BE2C (cell line): ENCODE results near the gene TTC28.

Experiments used
- DNase-seq: peaks from one replicate; pipeline ENCODE4 v3.0.0-alpha.2; 2020
- H3K27me3 ChIP-seq: fragments of 250-450 bp; sonication (Bioruptor Pico); 2 replicates; pipeline ENCODE4 v1.5.1; 2020; ENCODE audit warnings: mild to moderate bottlenecking
- H3K36me3 ChIP-seq: fragments of 250-450 bp; sonication (Bioruptor Pico); 2 replicates; pipeline ENCODE4 v1.5.1; 2020; ENCODE audit warnings: mild to moderate bottlenecking
- H3K4me1 ChIP-seq: fragments of 250-450 bp; sonication (Bioruptor Pico); 2 replicates; pipeline ENCODE4 v1.5.1; 2020
- H3K4me3 ChIP-seq: 2 replicates; pipeline ENCODE4 v1.5.1; 2011; ENCODE audit warnings: low read depth, low read length
- H3K9me3 ChIP-seq: fragments of 250-450 bp; sonication (Bioruptor Pico); 2 replicates; pipeline ENCODE4 v1.5.1; 2020
- TF ChIP-seq, protein P1 (sequence below): IDR thresholded peaks from 2 replicates; pipeline ENCODE4 v1.5.1; 2012; ENCODE audit warnings: mild to moderate bottlenecking, low read depth, low read length

The TTC28 gene

DNA sequence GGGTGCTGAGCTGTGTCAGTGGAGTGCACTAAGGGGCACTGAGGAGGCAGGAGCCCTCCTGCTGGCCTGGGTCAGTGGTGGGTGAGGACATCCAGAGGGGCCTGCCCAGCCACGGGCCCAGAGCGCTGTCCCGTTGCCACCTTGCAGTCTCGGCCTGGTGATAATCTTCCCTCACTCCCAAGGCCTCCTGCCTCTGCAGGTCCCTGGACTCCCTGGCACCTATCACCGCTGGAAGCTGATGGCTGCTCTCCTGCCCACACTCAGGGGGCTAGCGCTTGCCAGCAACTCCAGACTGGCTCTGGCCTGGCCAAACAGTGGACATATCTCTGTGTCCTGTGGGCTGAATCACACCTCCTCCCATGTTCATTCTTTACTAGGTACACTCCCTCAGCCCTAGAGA lies 674.1 kb downstream of the TTC28 start:
- Histone ChIP-seq H3K36me3 (no peaks in the 10 kb centered on the region), H3K9me3 (no peaks in the 10 kb centered on the region), H3K4me1 (peaks cover 4% of the 10 kb centered on the region), H3K27me3 (no peaks in the 10 kb centered on the region), H3K4me3 (no peak overlapping the region)
- no peak for DNase-seq
- TF ChIP-seq, protein P1, sequence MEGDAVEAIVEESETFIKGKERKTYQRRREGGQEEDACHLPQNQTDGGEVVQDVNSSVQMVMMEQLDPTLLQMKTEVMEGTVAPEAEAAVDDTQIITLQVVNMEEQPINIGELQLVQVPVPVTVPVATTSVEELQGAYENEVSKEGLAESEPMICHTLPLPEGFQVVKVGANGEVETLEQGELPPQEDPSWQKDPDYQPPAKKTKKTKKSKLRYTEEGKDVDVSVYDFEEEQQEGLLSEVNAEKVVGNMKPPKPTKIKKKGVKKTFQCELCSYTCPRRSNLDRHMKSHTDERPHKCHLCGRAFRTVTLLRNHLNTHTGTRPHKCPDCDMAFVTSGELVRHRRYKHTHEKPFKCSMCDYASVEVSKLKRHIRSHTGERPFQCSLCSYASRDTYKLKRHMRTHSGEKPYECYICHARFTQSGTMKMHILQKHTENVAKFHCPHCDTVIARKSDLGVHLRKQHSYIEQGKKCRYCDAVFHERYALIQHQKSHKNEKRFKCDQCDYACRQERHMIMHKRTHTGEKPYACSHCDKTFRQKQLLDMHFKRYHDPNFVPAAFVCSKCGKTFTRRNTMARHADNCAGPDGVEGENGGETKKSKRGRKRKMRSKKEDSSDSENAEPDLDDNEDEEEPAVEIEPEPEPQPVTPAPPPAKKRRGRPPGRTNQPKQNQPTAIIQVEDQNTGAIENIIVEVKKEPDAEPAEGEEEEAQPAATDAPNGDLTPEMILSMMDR: no peak

DNA sequence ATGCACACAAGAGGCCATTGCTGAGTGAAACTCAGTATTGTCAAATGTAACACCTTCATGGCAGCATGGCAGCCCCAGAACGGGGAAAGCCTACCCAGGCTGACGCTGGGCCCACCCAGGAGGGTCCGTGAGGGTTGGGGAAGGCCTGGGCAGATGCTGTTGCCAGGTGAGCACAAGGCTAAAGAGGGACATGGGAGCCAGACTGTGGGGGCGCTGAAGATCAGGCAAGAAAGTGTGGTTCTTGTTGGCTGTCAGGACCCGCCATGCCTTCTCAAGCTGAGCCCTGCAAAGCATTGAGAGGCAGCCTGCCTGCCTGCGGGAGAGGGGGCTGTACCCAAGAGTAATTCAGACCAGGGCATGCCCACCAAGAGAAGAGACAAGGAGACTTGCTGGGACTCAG lies 675.6 kb downstream of the TTC28 start:
- no peaks in the 10 kb centered on the region for H3K27me3 ChIP-seq
- TF ChIP-seq, protein P1: no peak
- H3K36me3 ChIP-seq: no peaks in the 10 kb centered on the region
- peaks cover 2% of the 10 kb centered on the region for H3K4me1 ChIP-seq
- DNase-seq: no peak
- no peak overlapping the region for H3K4me3 ChIP-seq
- H3K9me3 ChIP-seq: no peaks in the 10 kb centered on the region

DNA sequence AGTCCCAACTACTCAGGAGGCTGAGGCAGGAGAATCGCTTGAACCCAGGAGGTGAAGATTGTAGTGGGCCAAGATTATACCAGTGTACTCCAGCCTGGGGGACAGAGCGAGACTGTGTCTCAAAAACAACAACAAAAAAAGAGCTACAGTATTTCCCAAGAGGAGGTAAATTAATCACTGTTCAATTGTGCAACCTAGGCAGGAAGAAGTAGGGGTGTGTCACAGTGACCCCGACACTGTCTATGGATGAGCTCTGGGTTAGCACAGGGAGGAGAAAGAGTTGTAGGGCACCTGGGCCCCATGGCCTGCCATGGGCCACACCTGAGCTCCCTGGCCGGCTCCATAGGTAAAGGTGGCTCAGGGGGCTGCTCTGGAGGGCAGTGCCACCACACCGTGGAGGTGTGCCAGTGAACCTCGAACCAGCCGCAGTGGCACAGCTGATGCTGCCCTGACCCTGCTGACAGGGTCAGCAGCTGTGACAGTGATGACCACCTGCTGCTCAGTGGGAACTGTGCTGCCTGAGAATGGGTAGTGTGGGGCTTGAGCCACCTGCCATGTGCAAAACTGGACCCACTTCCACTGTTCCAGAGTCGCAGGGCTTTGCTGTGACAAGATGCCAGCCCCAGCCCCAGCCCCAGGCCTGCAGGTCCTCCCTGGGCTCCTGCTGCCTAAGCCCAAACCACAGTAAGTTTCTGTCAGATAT lies 676.6 kb downstream of the TTC28 start:
- Histone ChIP-seq H3K4me1 (no peaks in the 10 kb centered on the region), H3K9me3 (no peaks in the 10 kb centered on the region), H3K27me3 (no peaks in the 10 kb centered on the region), H3K4me3 (no peak overlapping the region), H3K36me3 (peaks cover 3% of the 10 kb centered on the region; the same call in 1 of the 2 replicates)
- DNase-seq: no peak
- TF ChIP-seq, protein P1: no peak

DNA sequence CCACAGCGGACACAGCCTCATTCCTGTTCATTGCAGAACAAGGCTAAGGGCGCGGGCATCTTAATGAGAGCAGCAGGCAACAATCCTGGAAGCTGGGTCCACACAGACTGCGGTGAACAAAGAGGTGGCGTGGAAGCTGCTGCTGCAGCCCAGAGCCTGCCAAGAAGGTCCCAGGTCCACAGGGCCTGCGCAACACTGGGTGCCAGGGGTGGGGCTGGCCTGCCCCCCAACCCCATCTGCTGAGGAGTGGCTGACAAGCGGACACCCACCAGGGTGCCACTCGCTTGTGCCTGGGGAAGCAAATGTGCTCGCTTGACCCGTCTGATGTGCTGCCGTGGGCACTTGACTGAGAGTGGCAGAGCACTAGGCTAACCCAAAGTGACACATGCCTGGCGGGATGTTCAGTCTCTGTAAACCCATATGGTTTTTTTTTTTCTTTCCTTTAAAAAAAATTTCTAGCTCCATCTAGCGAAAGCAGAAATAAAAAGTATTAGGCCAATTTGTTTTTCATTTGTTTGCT lies 677.4 kb downstream of the TTC28 start:
- peaks cover 4% of the 10 kb centered on the region; the same call in 1 of the 2 replicates for H3K36me3 ChIP-seq
- no peaks in the 10 kb centered on the region for H3K27me3 ChIP-seq
- H3K4me1 ChIP-seq: no peaks in the 10 kb centered on the region
- H3K4me3 ChIP-seq: no peak overlapping the region
- H3K9me3 ChIP-seq: no peaks in the 10 kb centered on the region
- TF ChIP-seq, protein P1: no peak
- no peak for DNase-seq

DNA sequence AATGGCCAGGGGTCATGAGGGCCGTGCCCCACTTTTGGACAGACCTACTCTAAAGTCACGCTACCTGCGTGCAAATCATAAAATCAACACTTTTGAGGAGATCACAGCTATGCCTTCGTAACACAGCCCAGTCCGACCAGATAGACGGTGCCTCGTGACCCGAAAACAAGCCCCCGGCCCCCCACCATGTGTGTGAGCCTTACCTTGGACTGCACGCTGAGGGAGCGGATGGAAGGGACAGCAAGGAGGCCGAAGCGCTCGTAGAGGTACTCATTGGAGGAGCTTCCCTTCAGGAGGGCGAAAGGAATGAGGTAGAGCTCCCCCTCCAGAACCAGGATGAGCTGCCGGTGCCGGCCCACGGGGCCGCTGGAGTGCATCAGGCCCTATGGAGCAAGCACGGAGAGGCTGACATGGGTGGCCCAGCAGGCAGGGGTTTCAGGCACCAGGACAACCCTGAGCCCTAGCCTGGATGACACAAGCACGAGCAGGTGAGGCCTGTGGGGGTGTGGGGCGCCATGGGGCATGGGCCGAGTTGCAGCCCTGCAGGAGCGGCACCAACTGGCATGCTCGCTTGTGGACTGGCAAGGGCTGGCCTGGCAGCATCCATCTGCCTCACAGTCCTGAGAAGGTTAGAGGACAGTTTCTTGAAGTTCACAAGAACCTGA lies 678.3 kb downstream of the TTC28 start:
- no peaks in the 10 kb centered on the region for H3K27me3 ChIP-seq
- no peaks in the 10 kb centered on the region for H3K9me3 ChIP-seq
- TF ChIP-seq, protein P1: no peak
- no peak for DNase-seq
- no peak overlapping the region for H3K4me3 ChIP-seq
- H3K36me3 ChIP-seq: peaks cover 4% of the 10 kb centered on the region; the same call in 1 of the 2 replicates
- H3K4me1 ChIP-seq: no peaks in the 10 kb centered on the region

DNA sequence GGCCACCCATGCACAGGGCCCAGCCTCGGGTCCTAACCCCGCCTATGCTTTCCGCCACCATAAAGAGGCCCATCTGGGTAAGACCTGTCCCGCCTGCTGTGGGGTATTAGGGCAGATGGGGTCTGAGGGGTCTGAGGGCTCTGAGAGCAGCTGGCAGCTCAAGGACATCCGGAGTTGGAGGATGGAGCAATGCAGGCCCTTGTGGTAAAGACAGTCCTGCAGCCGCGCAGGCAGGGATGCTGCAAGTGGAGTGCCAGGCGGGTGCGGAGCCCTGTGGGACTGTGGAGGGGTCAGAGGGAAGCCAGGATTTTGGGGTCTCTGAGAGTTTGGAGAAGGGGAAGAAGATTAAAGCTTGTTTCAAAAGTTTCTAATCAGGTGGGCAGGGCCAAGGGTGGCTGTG lies 679.3 kb downstream of the TTC28 start:
- Histone ChIP-seq H3K9me3 (no peaks in the 10 kb centered on the region), H3K27me3 (no peaks in the 10 kb centered on the region), H3K4me3 (no peak overlapping the region), H3K36me3 (peaks cover 4% of the 10 kb centered on the region; the same call in 1 of the 2 replicates), H3K4me1 (no peaks in the 10 kb centered on the region)
- DNase-seq: no peak
- TF ChIP-seq, protein P1: no peak
